HG03571 (cell line): Measurements from ENCODE around the gene ELOB.
"Not testable (repeated sequence)": the region's sequence is repeated elsewhere in the genome, so short reads cannot be mapped to it uniquely, and the experiment has no call there.

Experiments used
- ATAC-seq: cut with Tn5 transposase; IDR thresholded peaks from one replicate; pipeline ENCODE4 v1.9.1; 2021; ENCODE audit not compliant: unreplicated experiment

Gene ELOB

DNA sequence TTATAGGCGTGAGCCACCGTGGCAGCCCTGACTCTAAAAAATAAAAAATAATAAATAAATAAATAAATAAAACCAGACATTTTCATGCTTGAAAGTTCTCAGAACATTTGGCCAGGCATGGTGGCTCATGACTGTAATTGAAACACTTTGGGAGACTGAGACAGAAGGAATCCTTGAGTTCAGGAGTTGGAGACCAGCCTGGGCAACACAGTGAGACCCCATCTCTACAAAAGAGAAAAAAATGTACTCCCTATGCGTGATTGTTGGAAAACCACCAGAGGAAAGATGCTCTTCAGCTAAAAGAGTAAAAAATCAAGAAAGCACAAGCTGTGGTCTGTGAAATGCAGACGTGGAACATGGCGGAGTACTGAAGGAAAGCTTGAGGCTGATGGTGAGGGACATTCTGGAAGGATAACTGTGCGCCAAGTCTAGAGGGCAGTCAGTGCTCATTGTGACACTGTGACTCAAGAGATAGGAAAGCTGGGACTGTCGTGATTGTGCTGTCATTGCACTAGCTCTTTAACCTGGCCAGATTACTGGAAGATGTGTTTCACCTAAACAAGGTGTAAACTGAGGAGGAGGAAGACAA lies 52.9 kb downstream of the ELOB start:
- ATAC-seq: no peak

DNA sequence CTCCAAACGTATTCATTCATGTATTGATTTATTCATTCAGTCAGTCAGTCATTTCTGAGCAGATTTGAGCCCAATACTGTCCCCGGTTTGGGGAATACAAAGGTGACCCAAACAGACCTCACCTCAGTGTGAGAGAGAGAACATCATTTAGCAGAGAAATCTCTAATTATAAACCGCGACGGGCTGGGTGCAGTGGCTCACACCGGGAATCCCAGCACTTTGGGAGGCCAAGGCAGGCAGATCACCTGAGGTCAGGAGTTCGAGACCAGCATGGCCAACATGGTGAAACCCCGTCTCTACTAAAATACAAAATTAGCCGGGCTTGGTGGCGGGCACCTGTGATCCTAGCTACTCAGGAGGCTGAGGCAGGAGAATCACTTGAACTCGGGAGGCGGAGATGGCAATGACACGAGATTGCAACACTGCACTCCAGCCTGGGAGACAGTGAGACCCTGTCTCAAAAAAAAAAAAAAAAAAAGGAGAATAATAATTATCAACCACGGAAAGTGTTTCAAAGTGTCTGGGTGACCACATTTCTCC lies 55.4 kb downstream of the ELOB start:
- not testable (repeated sequence) for ATAC-seq
